Umbilical cord (tissue), 2 donors: ENCODE measurements around the gene KLHL14. TPM values are rescaled to one million over a fixed set of nuclear protein-coding genes. Genes with fewer than 3 reads are reported as not detected.
A peak's percentile ranks its signal among the peaks of the same experiment; 100 is the strongest.
"Not testable (repeated sequence)": the region's sequence is repeated elsewhere in the genome, so short reads cannot be mapped to it uniquely, and the experiment has no call there.

Experiments used
- DNase-seq: peaks from one replicate; pipeline ENCODE4 v3.0.0-alpha.2; 2015; ENCODE audit warnings: low spot score
- total RNA-seq: library from RNA; depleted of rRNA; stranded (reverse); fragments of >200 nt; gene quantifications from one replicate; pipeline ENCODE4 v1.2.3, GENCODE V29; 2014; ENCODE audit warnings: low replicate concordance; ENCODE audit not compliant: insufficient read depth

Gene KLHL14, protein sequence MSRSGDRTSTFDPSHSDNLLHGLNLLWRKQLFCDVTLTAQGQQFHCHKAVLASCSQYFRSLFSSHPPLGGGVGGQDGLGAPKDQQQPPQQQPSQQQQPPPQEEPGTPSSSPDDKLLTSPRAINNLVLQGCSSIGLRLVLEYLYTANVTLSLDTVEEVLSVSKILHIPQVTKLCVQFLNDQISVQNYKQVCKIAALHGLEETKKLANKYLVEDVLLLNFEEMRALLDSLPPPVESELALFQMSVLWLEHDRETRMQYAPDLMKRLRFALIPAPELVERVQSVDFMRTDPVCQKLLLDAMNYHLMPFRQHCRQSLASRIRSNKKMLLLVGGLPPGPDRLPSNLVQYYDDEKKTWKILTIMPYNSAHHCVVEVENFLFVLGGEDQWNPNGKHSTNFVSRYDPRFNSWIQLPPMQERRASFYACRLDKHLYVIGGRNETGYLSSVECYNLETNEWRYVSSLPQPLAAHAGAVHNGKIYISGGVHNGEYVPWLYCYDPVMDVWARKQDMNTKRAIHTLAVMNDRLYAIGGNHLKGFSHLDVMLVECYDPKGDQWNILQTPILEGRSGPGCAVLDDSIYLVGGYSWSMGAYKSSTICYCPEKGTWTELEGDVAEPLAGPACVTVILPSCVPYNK
- 5.1 TPM for total RNA-seq

- DNase-seq, result no peak
These were observed at the start of gene KLHL14 for GRCh38 chr18:32772581-32773381. TSS of gene KLHL14 (minus strand) at chr18:32773023. CDS start at chr18:32770591, 2,432 bp downstream.

DNA sequence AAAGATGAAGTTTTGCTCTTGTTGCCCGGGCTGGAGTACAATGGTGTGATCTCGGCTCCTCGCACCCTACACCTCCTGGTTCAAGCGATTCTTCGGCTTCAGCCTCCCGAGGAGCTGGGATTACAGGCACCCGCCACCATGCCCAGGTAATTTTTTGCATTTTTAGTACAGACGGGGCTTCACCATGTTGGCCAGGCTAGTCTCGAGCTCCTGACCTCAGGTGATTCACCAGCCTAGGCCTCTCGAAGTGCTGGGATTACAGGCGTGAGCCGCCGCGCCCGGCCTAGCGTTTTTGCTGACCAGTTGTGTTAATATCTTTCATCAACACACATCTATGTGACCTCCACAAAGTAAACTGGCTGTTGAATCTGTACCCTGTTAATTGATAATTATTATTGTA is 49.4 kb upstream of the KLHL14 start:
- DNase-seq, result no peak

DNA sequence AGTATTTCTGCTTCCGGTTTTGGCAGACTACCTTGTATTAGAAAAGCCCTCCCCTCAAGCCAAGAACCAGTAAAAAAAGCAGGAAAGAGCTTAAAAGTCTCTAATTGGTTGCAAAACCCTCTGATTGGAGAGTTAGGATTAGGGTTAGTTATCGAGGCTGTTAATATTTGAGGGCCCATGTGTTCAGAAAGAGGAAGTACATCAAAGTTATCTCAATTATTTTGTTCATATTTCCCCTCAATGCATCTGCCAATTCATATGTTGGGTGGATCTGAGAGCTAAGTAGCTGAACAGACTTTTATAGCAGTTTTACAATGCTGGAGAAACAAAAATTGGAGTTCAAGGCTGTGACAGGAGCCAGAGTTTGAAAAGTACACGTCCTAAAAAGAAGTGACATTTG is 43.1 kb upstream of the KLHL14 start:
- no peak for DNase-seq

DNA sequence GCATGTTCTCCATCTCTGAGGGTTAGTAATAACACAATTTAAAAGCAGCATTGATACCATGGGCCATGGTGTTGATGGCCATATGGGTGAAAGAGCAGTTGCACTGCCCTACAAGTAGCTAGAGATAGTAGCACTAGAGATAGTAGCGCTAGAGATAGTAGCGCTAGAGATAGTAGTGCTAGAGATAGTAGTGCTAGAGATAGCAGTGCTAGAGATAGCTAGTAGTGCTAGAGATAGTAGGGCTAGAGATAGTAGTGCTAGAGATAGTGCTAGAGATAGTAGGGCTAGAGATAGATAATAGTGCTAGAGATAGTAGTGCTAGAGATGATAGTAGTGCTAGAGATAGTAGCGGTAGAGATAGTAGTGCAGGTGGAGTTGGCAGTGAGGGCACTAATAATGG is 39.5 kb upstream of the KLHL14 start:
- DNase-seq, result no peak

DNA sequence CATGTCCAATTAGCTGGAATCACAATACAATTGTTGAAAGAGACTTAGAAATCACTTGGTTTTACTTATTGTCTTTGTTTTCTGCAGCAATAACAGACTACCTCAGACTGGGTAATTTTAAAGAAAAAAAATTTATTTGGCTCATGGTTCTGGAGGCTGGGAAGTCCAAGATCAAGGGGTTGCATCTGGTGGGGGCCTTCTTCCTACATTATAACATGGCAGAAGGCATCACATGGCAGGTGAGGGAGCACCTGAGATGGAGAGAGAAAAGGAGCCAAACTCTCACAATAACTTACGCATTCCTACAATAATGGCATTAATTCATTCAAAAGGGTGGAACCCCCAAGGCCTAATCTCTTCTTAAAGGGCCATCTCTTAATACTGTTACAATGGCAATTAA is 37.5 kb upstream of the KLHL14 start:
- no peak for DNase-seq

GRCh38 chr18:32805354-32805753 is 32.5 kb upstream of the KLHL14 start:
- DNase-seq, result no peak

DNA sequence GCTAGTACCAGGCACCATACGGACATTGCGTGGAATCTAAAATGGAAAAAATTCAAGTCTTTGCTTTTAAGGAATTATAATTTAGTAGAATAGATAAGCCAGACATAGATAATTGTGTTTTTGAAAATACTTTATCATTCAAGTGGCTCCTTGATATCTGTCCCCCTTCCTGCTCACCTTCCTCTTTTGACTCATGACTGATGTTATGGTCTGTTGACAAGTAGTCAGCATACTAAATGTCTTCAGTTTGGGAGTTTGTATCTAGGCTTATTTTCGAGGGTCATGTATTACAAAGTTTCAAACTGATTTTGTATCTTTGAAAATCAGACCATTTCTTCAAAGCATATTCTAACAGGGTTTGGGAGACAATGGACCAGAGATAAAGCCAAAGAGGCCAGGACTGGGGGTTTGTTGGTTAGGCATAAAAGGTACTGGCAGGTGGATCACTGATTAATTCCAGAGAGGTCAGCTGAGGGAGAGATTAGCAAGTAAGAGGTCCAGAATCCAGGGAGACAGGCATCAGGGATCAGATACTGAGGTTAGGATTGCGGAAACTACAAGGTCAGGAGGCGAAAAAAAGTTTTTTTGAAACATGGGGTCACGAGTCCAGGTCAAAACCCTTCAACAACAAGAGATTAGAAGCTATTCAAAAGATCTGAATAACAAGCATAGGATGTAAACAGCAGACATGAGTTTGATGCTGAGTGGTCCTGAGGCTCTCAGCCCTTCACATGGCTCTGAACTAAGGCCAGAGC is 31.5 kb upstream of the KLHL14 start:
- no peak for DNase-seq

DNA sequence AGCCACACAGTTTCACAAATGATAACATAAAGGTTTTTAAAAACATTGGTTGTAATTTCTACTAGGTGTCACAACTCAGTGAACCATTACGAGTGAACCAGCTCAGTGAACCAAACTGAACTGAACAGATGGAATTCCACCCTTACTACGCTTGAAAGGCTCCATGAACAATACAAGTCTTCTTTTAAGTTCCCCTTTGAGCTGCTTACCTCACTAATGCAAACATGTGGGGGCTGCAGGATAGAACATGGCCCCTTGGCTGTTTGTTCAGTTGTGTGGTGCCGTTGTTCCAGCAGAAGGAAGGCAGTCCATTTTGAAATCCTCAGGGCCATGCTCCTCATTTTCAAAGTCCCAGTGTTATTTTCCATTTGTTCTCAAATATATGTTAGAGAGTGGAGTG is 30.7 kb upstream of the KLHL14 start:
- no peak for DNase-seq

GRCh38 chr18:32802591-32803451 is 30.0 kb upstream of the KLHL14 start:
- DNase-seq, result no peak

DNA sequence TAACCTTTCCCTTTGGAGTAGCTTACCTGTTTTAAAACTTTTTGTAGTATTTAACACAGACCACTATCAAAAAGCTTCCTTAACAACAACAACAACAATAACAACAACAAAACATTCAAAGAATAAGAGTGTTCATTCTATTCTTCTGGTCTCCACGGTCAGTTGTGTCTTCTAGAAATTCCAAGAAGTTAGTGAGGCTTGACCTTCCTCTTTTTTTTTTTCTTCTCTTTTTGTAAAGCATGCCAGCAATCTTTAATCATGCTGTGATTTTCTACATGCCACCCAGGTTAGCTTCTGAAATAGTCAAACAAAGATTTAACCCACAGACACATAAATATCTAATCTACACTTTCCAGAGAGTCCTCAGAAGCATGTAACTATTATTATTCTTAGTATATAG is 28.4 kb upstream of the KLHL14 start:
- DNase-seq, result no peak

- DNase-seq, result no peak
These were observed 25.6 kb upstream of the KLHL14 start for GRCh38 chr18:32798209-32798960.

GRCh38 chr18:32794667-32795066 is 21.8 kb upstream of the KLHL14 start:
- DNase-seq, result not testable (repeated sequence)

DNA sequence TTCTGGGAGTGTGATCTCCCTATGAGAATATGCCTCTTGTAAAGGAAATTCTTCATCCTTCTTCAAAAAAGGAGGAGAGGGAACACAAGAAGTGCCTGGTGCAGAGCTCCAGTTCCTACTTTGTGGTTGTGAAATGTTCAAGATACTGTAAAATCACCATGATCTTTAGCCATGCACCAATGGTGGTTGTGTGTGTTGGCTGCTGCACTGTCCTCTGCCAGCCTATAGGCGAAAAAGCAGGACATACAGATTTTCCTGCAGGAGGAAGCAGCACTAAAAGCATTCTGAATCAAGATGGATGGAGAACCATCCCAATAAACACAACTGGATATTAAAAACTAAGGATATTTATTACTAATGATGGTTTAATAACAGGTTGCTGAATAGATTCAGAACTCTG is 6.2 kb upstream of the KLHL14 start:
- no peak for DNase-seq

GRCh38 chr18:32777049-32777448 is 4.2 kb upstream of the KLHL14 start:
- peak; percentile 11 for DNase-seq

- DNase-seq, result no peak
These were observed 3.7 kb upstream of the KLHL14 start for GRCh38 chr18:32776561-32776960.

DNA sequence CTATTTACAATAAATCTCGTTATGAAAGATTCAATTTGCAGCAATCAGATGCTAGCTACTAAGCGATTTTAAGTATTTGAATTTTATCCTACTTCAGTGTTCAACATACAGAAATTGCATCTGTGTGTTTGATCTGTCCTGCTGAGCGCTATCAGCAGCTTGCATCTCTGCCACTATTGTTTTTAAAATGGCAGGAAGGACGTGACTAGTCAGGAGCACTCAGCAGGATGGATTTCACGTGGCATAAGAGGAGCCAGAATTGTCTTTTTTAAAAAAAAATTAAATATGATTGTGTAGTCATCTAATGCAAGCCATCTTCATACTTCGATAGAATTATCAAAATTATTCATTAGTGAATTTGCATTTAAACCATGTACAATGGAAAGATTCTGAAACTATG is 2.8 kb upstream of the KLHL14 start:
- no peak for DNase-seq

DNA sequence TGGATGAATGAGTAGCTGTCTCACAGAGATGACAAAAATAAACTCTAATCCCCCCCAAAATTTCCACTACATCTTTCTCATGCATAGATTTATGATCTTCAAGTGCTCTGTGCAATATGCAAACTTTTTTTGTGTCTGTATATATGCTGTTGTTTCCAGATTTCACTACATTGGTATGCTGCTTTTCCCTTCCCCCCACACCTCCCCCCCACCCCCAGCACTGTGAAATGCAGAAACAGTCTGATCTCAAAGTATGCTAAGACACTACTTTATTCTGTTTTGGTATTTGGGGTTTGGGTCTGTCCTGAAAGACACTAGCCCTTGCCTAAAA is 524 bp upstream of the KLHL14 start:
- no peak for DNase-seq

- no peak for DNase-seq
These were observed 797 bp downstream of the KLHL14 start for GRCh38 chr18:32771871-32772580.

DNA sequence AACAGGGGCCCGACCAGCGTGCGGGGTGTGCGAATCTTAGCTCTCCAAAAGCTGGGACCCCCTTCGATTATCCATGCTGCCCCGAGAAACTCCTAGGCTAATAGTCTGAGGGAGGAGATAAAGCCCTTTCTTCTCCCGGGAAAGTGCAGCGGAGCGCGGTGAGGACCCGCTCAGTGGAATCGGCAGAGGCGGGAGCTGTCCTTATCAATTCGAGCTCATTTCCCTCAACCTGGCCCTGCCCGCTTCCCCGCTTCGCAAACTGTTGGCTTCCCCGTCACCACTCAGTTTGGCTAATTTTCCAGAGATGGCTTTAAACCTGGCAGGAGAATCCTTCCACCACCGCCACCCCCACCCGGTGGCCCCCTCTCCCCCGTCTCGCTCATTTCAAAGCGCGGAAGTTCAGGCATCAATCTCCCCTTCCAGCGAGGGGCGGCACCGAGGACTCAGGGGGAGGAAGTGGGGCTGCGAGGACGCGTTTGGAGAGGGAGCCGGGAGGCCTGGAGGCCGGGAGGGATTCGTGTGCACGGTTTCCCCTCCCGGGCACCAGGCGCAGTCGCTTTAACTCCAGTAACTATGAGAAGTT is 1.6 kb downstream of the KLHL14 start:
- peak; percentile 2 for DNase-seq
